Measurements from ENCODE around the gene SLC44A5.
"Not testable (repeated sequence)": the region's sequence is repeated elsewhere in the genome, so short reads cannot be mapped to it uniquely, and the experiment has no call there.

SLC44A5 gene

DNA sequence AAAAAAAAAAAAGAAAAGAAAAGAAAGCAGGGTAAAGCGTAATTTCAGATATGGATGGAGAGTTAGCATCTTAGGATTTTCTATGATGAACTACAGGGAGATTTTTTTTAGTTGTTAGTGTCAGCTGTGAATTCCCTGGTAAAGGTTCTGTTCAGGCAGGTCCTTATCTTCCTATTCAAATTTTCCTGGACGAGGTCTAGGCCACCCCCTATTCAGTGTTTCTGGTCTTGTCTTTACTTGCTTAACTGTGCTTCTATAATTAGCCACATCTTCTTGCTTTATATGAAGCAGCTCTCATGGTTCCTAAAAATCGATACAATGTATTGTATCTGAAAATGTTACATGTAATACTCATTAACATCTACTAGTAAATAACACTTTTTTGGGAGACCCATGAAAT lies 318.9 kb downstream of the SLC44A5 start:
- DNase-seq (ENCODE audit: low read depth in 1 of 2, low spot score in 1 of 2), result no peak

DNA sequence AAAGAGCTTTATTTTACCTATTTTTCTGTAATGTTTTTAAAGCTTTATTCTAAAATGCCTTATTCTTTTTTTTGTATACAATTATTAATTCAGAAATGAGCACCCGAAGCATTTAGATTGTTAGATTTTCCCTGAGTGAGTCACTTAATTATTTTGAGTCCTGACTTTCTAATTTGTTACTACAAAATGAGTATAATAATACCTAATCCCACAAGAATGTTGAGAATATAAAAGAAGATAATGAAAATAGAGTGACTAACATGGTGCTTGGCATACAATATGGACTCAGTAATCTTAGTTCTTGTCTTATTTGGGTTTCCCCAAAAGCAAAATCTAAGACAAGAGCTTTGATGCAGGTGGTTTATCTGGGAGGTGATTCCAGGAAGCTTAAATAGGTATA lies 334.5 kb downstream of the SLC44A5 start:
- DNase-seq (ENCODE audit: low read depth in 1 of 2, low spot score in 1 of 2), result no peak

DNA sequence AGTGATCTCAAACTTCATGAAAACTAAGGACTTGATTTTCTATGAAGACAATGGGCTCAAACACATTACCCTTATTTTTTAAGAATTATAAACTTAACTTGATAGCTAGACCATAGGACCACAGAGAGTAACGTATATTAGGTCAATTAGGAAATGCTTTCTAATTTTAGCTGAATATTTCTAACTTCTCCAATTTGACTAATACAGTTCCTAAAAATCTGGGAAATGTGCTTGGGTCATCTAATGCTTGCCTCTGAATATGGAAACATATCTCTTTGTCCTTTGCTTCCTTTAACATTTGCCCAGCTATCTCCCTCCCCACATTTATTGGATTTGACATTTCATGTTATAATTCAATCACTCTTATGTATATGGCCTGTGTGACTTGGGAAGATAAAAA lies 335.3 kb downstream of the SLC44A5 start:
- DNase-seq (ENCODE audit: low read depth in 1 of 2, low spot score in 1 of 2), result no peak

DNA sequence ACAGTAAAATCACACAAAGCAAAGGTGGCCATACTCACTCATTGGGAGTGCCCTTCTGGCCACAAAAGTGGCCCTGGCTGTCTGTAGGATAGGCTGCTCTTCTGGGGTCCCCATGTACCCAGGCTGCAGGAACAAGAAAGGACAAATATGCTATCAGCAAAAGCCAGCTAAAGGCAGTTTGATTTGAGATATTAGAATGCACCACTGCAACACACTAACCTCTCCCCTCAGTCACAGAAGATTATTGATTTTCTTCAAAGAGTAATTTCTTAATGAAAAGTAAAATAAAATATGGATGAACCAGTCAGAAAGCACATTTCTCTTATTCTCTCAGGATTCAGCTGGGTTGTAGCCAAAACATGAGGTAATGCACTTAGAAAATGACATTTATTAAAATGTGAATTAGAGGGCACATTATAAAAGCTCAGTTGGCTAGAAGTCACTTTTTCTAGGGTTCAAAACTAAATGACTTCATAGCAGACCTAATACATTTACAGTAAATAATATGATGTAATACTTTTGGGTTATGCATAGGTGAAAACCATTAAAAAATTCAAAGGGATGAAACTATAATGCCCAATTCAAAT lies 335.9 kb downstream of the SLC44A5 start:
- DNase-seq (ENCODE audit: low read depth in 1 of 2, low spot score in 1 of 2), result no peak

DNA sequence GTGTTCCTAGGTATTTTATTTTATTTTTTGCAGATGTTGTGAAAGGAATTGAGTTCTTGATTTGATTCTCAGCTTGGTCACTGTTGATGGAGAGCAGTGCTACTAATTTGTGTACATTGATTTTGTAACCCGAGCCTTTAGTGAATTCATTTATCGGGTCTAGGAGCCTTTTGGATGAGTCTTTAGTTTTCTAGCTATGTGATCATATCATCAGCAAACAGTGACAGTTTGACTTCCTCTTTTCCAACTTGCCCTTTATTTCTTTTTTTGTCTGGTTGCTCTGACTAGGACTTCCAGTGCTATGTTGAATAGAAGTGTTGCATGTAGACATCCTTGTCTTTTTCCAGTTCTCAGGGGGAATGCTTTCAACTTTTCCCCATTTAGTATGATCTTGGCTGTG lies 337.8 kb downstream of the SLC44A5 start:
- DNase-seq (ENCODE audit: low read depth in 1 of 2, low spot score in 1 of 2), result no peak

DNA sequence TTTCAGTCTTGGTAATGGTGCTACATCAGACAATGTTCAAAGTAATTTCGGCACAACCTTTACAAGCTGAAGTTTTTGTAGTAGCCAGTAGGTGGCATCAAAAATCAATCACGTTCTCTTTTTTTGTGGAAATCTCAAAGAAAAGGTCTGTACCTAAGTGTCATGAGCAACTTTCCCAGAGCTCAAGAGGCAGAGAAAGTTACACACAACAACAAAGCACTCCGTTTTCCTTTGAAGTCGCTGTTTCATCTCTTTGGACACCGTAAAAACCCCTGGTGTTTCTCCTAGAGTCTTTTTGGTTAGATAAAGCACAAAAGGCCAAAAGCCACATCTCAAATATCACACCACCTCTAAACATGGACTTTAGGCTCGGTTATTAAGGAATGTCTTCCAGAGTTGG lies 345.1 kb downstream of the SLC44A5 start:
- DNase-seq (ENCODE audit: low read depth in 1 of 2, low spot score in 1 of 2), result no peak

DNA sequence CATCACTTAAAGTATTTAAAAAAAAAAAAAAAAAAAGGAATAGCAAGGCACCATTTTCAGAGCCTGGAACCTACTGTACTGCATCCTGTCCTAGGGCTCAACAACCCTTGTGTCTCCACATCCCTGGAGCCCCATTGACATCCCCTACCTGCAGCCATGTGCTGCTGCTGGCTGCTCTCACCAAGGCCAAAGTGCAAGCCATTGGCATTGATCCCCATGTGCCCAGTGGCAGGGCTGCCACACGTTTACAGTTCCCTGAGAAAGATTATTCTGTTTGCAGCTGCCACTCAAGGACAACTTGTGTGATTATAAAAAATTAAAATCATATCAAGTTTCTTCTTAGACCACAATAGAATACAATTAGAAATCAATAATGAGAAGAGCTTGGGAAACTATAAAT lies 346.8 kb downstream of the SLC44A5 start:
- no peak for DNase-seq (ENCODE audit: low read depth in 1 of 2, low spot score in 1 of 2)

DNA sequence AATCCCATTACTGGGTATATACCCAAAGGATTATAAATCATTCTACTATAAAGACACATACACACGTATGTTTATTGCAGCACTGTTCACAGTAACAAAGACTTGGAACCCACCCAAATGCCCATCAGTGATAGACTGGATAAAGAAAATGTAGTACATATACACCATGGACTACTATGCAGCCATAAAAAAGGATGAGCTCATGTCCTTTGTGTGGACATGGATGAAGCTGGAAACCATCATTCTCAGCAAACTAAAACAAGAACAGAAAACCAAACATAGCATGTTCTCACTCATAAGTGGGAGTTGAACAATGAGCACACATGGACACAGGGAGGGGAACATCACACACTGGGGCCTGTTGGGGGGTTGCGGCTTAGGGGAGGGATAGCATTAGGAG lies 347.3 kb downstream of the SLC44A5 start:
- not testable (repeated sequence) for DNase-seq (ENCODE audit: low read depth in 1 of 2, low spot score in 1 of 2)

DNA sequence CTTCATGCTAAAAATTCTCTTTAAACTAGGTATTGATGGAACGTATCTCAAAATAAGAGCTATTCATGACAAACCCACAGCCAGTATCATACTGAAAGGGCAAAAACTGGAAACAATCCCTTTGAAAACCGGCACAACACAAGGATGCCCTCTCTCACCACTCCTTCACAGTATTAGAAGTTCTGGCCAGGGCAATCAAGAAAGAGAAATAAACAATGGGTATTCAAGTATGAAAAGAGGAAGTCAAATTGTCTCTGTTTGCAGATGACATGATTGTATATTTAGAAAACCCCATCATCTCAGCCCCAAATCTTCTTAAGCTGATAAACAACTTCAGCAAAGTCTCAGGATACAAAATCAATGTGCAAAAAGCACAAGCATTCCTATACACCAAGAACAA lies 349.0 kb downstream of the SLC44A5 start:
- DNase-seq (ENCODE audit: low read depth in 1 of 2, low spot score in 1 of 2), result not testable (repeated sequence)

DNA sequence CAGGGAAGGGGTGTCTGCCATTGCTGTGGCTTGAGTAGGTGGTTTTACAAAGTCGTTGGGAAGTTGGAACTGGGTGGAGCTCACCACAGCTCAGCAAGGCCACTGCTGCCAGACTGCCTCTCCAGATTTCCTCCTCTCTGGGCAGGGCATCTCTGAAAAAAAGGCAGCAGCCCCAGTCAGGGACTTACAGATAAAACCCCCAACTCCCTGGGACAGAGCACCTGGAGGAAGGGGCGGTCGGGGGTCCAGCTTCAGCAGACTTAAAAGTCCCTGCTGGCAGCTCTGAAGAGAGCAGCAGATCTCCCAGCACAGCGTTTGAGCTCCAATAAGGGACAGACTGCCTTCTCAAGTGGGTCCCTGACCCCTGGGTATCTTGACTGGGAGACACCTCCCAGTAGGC lies 352.6 kb downstream of the SLC44A5 start:
- DNase-seq (ENCODE audit: low read depth in 1 of 2, low spot score in 1 of 2), result no peak

DNA sequence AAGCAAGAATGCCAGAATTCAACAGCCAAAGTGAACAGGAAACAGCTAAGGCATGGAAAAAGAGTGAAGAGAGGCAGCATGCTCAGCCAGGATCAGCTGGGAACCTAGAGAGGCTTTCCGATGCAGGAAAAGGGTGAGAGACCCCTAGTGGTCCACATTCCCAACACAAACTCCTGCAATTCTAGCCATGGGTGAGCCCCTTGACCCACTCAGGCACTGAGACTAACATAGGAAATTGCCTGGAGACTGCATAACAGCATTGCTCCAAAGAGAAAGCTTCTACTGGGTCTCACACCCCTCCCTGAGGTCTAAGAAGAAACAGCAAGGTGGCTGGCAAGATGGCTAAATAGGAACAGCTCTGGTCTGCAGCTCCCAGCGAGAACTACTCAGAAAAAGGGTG lies 353.5 kb downstream of the SLC44A5 start:
- DNase-seq (ENCODE audit: low read depth in 1 of 2, low spot score in 1 of 2), result no peak

DNA sequence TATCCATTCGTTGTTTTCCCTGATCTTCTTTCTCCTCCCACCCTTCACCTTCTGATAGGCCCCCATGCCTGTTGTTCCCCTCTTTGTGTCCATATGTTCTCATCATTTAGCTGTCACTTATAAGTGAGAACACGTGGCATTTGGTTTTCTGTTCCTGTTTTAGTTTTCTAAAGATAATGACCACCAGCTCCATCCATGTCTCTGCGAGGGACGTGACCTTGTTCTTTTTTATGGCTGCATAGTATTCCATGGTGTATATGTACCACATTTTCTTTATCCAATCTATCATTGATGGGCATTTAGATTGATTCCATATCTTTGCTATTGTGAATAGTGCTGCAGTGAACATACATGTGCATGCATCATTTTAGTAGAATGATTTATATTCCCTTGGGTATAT lies 360.8 kb downstream of the SLC44A5 start:
- not testable (repeated sequence) for DNase-seq (ENCODE audit: low read depth in 1 of 2, low spot score in 1 of 2)

DNA sequence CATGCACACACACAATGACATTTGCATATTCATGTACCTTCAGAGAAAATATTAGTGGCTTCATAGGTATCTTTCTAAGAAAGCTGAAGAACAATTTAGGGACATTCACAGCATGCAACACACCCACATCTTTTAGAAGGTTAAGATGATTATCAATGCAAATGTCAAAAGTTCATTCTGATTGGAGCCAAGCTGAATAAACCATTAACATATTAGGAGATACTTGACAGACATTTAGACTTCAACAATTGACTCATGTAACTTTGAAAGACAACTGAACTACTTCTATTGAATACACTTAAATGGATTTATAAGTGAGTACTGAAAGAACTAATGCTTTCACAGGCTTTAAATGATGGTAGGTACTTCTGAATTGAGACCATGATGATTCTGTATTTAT lies 365.7 kb downstream of the SLC44A5 start:
- no peak for DNase-seq (ENCODE audit: low read depth in 1 of 2, low spot score in 1 of 2)

DNA sequence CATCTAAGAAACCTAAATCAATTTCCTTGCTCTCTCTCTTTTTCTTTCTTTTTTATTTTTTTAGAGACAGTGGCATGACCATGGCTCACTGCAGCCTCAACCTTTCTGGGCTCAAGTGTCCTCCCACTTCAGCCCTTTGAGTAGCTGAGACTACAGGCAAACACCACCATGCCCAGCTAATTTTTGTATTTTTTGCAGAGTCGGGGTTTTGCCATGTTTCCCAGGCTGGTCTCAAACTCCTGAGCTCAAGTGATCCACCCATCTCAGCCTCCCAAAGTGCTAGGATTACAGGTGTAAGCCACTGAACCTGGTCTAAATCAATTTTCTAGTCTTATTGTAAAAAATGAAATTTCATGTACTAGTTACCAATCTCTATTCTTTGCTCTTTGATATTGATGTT lies 367.8 kb downstream of the SLC44A5 start:
- DNase-seq (ENCODE audit: low read depth in 1 of 2, low spot score in 1 of 2), result no peak

DNA sequence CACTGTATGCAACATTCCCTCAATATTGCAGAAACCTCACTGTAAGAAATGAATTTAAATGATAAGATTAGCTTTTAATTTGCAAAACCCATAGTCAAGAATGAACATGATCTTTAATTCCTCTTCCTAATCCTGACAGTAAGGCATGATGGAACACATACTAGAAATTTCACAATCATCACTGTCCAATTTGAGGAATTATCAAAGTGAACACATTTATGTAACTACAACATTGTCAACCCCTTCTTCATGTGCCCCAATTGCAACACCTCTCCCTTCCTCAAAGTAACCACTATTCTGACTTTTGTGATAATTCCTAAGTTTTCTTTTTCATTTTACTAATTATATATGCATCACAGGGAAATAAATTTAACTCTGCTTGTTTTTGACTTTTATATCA lies 373.6 kb downstream of the SLC44A5 start:
- DNase-seq (ENCODE audit: low read depth in 1 of 2, low spot score in 1 of 2), result no peak

DNA sequence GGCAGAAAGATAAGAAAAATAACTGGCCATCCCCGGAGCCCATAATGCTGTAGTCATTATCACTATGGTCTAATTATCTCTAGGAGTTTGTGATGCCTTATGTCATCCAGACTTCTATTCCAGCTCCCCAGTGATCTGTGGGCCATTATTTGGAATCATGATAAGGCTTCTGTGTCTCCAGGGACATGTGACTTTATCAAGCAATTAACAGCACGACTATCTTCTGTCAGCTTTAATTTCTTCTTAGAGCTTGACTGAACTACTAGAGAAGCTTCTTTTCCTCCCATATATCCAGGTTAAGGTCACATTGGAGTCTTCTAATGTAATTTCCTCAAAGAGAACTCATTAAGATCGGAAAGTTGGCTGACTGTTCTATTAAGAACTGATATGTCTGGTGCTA lies 376.4 kb downstream of the SLC44A5 start:
- no peak for DNase-seq (ENCODE audit: low read depth in 1 of 2, low spot score in 1 of 2)

DNA sequence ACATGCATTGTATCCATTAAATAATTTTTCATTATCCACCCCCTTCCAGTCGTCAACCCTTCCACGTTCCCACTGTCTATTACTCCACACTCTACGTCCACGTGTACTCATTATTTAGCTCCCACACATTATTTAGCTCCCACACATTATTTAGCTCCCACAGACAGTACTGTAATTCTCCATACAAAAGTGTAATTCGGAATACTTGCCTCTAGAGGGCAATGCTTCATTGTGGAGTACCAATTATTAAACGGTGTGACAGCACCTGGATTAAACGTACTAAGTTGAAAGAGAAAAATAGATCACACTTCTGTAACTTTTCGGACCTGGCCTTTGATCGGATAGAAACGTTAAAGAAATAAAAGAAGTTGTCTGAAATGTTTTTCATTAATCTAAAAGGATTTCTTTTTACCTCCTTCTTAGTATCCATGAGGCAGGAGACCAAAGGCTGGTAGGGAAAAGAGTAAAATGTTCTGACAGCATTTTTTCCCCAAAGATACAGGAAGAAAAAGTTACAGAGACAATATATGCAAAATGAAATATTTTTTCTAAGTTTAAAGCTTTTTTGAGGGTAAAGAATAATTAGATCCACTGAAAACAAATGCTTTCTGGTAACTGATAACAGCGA lies 377.5 kb downstream of the SLC44A5 start:
- no peak for DNase-seq (ENCODE audit: low read depth in 1 of 2, low spot score in 1 of 2)

DNA sequence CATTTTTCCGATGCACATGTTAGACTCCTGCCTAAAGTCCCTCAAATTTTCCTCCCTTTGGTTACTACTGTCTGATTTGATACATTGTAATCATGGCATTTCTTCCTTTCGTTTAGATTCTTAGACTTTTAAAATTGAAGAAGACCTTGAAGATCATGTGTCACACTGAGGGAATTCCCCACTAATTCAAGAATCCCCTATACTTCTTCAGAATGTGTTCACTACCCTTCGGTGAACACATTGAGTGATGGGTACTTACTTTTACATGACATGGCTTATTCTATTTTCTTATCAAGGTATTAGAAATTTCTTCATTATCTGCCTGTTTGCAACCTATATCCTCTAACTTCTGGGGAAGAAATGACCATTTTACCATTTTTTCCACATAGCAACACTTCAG lies 390.8 kb downstream of the SLC44A5 start:
- no peak for DNase-seq (ENCODE audit: low read depth in 1 of 2, low spot score in 1 of 2)

DNA sequence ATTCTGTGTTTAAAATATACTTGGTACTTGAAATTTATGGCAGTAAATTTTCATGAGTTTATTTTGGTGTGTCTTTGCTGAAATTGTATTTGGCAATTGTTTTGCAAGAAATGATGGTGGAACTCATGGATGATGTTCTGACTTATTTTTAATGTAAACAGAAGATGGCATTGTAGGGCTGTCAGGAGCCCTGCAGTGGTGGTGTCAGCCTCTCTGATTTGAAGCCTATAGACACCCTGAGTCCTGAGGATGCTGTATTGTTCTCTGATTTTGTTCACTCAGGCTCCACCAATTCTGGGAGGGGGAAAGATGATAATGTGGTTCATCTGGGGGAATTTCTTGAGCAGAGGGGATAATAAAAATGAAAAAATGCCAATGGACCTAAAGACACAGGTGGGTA lies 396.9 kb downstream of the SLC44A5 start:
- DNase-seq (ENCODE audit: low read depth in 1 of 2, low spot score in 1 of 2), result no peak

DNA sequence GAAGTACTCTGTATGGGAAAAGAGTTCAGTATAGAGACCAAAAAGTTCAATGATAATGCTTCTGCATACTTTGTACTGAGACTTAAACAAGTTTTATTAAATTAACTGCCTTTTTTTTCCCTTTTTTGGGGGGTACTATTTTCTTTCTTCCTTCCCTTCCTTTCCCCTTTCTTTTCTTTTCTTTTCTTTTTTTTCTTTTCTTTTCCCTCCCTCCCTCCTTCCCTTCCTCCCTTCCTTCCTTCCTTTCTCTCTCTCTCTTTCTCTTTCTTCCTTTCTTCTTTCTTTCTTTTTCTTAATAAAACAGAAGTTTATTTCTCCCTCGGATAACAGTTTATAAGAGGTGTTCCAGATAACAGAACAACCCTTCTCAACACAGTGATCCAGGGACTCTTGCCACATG lies 399.3 kb downstream of the SLC44A5 start:
- no peak for DNase-seq (ENCODE audit: low read depth in 1 of 2, low spot score in 1 of 2)

DNA sequence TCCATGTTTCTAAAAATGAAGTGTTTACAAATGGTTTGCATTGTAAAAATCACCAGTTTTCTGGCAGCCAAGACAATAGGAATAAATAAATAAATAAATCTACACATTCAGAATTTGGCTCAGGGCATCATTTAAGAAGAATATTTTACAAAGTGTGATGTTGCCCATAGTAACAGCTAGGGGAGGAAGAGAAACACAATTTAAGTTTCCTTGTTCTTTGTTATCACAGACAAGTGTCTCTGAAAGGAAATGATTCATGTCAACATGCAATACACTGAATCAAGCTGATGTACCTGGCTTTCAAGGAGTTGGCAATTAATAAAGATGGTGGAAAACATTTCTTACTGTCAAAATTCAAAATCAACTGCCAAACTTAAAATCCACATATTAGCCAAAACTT lies 402.1 kb downstream of the SLC44A5 start:
- no peak for DNase-seq (ENCODE audit: low read depth in 1 of 2, low spot score in 1 of 2)

DNA sequence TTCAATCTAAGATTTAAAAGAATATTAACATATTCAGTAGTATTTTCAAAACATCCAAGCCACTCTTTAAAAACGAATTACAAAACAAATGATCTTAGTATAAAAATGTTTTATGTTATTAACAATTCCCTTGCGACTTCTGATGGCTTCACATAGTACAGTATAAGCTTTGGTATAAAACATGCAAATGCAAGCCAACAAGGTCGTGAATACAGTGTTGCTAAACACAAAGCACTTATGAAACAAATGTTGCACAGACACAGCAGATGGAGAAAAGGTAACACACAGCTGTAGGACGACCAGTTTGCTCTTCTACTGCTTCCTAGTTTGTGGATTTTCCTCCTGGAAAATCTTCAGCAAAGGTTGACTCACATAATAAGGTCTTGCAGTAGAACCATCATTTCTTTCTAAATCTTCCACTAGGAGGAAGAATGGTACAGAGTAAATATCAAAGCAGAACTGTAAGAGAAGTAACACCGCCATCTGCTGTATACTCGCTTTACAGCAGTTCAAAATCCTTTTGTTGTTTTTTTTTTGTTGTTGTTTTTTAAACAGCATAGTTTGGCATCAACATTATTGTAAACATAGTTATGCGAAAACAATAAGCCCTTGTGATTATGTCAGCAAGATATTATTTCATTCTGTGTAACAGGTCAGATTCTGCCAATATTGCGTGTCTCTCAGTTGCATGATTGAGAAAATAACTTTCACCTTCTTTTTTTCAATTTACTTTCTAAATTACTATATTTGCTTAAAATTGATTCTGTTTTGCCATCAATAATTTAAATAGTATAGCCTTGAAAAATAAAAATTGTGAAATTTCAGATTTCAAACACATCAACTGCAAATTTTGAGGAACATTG lies 407.3 kb downstream of the SLC44A5 start:
- no peak for DNase-seq (ENCODE audit: low read depth in 1 of 2, low spot score in 1 of 2)

DNA sequence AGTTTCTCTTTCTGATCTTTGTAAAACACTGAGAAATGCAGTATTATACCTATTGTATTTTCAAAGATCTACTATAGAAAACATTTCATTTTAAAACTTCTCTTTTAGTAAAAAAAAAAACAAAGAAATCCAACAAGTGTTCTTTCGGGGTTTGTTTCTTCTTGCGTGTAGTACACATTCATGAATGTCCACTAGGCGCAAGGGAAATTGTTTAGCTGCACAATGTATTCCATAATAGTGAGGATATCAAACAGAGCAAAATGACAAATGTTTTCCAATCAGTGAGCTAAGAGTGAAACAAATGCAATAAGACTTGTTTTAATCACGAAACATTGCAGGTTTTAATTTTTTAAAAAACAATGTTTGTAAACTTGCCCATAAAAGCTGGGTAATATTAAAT lies 408.2 kb downstream of the SLC44A5 start:
- DNase-seq (ENCODE audit: low read depth in 1 of 2, low spot score in 1 of 2), result no peak
